ENCODE measurements around the gene ZNF516.

- TF ChIP-seq EZH2 (IDR thresholded peaks at IDR 0.05; ENCODE audit: borderline replicate concordance, low read length) (no peak), CTCF (IDR thresholded peaks at IDR 0.05; ENCODE audit: low read length) (no peak)
Observed at GRCh38 chr18:76482267-76482666, 12.8 kb downstream of the ZNF516 start.

Measured in OCI-LY1 (cell line).